Mammary epithelial cell (primary cell): ENCODE measurements around the gene MEGF11.

ENCODE experiments used
- EZH2 ChIP-seq: IDR thresholded peaks from 2 replicates; pipeline ENCODE4 v1.6.1; 2012; ENCODE audit warnings: low read length, inconsistent platforms, borderline replicate concordance
- TF ChIP-seq, protein P1 (sequence below), 2 donors: IDR thresholded peaks in 1 of 2; conservative IDR thresholded peaks in 1 of 2; 2 replicates each; pipeline ENCODE4 v1.5.1; 2011 to 2012; ENCODE audit warnings: inconsistent platforms in 2 of 2, low read length in 2 of 2, mild to moderate bottlenecking in 2 of 2, control low read depth in 1 of 2, low read depth in 1 of 2; ENCODE audit not compliant: insufficient read depth in 1 of 2; ENCODE audit errors: extremely low read depth in 1 of 2

DNA sequence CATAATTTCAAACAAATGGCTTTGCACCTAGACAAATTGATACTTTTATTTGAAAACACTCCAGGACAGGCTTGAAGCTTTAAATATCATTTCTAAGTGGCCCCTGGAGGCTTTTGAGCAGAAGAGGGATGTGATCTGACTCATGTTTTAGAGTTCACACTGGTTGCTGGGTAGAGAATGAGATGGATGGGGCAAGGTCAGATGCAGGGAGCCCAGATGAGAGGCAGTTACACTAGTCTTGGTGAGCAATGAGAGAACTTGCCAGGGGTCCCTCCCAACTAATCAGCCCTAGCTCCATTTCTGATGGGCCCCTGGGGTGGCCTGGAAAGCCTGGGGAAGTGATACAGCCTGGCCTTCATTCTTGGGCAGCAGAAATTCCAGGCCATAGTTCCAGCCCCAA, 190.4 kb downstream of the MEGF11 start:
- TF ChIP-seq EZH2, result no peak
- TF ChIP-seq, protein P1, sequence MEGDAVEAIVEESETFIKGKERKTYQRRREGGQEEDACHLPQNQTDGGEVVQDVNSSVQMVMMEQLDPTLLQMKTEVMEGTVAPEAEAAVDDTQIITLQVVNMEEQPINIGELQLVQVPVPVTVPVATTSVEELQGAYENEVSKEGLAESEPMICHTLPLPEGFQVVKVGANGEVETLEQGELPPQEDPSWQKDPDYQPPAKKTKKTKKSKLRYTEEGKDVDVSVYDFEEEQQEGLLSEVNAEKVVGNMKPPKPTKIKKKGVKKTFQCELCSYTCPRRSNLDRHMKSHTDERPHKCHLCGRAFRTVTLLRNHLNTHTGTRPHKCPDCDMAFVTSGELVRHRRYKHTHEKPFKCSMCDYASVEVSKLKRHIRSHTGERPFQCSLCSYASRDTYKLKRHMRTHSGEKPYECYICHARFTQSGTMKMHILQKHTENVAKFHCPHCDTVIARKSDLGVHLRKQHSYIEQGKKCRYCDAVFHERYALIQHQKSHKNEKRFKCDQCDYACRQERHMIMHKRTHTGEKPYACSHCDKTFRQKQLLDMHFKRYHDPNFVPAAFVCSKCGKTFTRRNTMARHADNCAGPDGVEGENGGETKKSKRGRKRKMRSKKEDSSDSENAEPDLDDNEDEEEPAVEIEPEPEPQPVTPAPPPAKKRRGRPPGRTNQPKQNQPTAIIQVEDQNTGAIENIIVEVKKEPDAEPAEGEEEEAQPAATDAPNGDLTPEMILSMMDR (conservative IDR thresholded peaks at IDR 0.05 in 1 of 2, IDR thresholded peaks at IDR 0.05 in 1 of 2; ENCODE audit: extremely low read depth in 1 of 2, insufficient read depth in 1 of 2, low read depth in 1 of 2, low read length in 2 of 2), result no peak
